Stimulated activated effector memory CD8-positive, alpha-beta T cell treated with anti-CD3 and anti-CD28 coated beads, Interleukin-12 subunit alpha, Interleukin-12 subunit beta, amount 100 ng/mL, for 72 hours (primary cell): ENCODE results near the gene NOS3.

Experiments used
- ATAC-seq: fragments of 150-1000 bp; cut with Tn5 transposase; 2 replicates; pipeline ENCODE4 v1.10.0; 2021
- DNase-seq, 2 donors: peaks; one replicate each; pipeline ENCODE4 v3.0.0; 2021 to 2022; ENCODE audit warnings: low spot score in 2 of 2
- H3K27ac Mint-ChIP-seq: one replicate; pipeline ENCODE4 v1.8.0; 2022; ENCODE audit warnings: mild to moderate bottlenecking, mixed read lengths
- H3K36me3 Mint-ChIP-seq: one replicate; pipeline ENCODE4 v1.8.0; 2022; ENCODE audit warnings: mild to moderate bottlenecking, mixed read lengths
- H3K4me1 Mint-ChIP-seq: one replicate; pipeline ENCODE4 v1.8.0; 2022; ENCODE audit warnings: mixed read lengths
- H3K4me3 Mint-ChIP-seq: one replicate; pipeline ENCODE4 v1.8.0; 2022; ENCODE audit warnings: mild to moderate bottlenecking, mixed read lengths
- H3K9me3 Mint-ChIP-seq: one replicate; pipeline ENCODE4 v1.8.0; 2022; ENCODE audit warnings: mixed read lengths

Gene NOS3

DNA sequence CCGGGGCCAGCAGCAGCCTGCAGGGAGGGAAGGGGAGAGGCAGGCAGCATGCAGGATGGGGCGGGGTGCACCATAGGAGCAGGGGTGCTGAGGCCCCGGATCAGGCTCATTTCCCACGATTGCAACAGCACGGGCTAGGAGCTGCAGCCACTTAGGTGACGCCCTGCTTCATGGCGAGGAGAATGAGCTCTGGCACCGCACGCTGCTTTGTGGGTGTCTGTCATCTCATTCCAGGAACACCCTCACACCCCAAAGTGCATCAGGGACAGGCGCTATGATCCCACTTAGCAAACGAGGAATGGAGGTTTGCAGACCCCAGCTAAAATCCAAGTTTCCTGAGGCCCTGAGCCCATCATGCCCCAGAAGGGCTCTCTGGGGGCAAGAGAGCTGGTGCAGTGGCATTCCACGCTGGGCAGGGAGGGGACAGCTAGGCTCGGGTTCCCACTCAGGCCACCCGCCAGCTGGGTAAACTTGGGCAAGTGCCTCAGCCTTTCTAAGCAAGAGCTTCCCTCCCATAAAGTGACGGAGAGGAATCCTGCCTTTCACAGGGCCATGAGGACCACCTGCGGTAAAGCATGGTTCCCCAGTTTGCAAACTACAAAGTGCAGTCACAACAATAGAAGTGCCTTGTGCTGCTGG, 22.0 kb upstream of the NOS3 start:
- DNase-seq (no peak), ATAC-seq (no peak)
- Mint-ChIP-seq H3K36me3 (no peaks in the 10 kb centered on the region), H3K27ac (no peak overlapping the region), H3K4me1 (no peaks in the 10 kb centered on the region), H3K4me3 (no peak overlapping the region), H3K9me3 (no peaks in the 10 kb centered on the region)

DNA sequence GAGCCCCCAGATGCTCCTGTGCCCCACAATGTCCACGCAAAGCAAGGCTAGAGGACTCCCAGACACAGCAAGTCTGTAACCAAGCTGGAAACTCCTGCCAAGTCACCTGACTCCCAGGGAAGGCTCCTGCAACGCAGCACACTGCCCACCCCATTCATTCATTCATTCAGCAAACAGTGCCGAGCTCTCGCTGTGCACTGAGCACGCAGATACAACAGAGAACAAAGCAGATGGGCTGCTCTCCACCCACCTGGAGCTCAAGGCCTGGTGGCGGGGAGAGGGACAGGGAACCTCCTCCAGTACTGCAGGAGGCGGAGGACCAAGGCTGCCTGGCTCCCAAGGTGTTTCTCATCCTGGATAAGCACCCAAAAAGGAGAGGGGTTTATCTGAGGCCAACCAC, 21.3 kb upstream of the NOS3 start:
- H3K27ac Mint-ChIP-seq = no peak overlapping the region
- H3K4me3 Mint-ChIP-seq = no peak overlapping the region
- ATAC-seq = no peak
- peaks cover 5% of the 10 kb centered on the region for H3K4me1 Mint-ChIP-seq
- no peak for DNase-seq
- H3K9me3 Mint-ChIP-seq = no peaks in the 10 kb centered on the region
- H3K36me3 Mint-ChIP-seq = no peaks in the 10 kb centered on the region

GRCh38 chr7:150970424-150970823, 20.4 kb upstream of the NOS3 start:
- ATAC-seq (no peak), DNase-seq (no peak)
- Mint-ChIP-seq H3K4me3 (no peak overlapping the region), H3K9me3 (no peaks in the 10 kb centered on the region), H3K36me3 (no peaks in the 10 kb centered on the region), H3K4me1 (peaks cover 13% of the 10 kb centered on the region), H3K27ac (no peak overlapping the region)

DNA sequence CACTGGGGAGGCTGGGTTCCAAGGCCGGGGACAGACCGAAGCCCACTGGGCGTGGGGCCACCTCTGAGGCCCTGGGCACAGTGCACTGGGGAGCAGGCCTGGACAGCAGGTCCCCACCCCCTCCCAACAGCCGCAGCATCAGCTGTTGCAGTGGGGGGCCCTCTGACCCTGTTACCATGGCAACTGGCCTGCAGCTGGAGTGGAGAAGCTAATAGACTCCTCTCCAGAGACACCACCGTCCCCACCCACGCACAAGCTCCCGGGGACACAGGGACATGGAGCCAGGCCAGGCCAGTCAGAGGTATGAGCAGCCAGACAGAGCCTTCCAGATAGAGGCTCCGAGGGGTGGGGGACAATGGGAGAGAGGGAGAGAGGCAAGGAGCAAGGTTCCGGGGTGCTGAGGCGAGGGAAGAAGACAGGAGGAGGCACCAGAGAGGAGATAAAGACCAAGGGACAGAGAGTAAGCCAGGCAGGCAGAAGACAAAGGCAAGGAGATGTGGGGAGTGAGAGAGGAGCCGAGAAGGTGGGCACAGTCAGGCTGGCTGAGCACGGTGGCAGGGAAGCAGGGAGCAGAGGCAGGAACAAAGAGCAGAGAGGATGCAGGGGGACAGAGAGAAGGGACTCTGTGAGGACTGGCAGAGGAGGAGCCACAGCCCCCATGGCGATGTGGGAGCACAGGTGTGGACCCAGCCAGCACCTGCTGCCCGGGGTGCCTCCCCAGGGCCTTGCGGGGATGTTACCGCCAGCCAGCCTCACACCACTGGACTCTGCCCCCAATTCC, 19.4 kb upstream of the NOS3 start:
- no peak overlapping the region for H3K4me3 Mint-ChIP-seq
- no peaks in the 10 kb centered on the region for H3K36me3 Mint-ChIP-seq
- H3K9me3 Mint-ChIP-seq = no peaks in the 10 kb centered on the region
- H3K27ac Mint-ChIP-seq = no peak overlapping the region
- peaks cover 19% of the 10 kb centered on the region for H3K4me1 Mint-ChIP-seq
- DNase-seq (no peak), ATAC-seq (no peak)

- H3K36me3 Mint-ChIP-seq = no peaks in the 10 kb centered on the region
- DNase-seq = no peak
- no peak for ATAC-seq
- no peaks in the 10 kb centered on the region for H3K9me3 Mint-ChIP-seq
- H3K4me1 Mint-ChIP-seq = peaks cover 25% of the 10 kb centered on the region
- H3K27ac Mint-ChIP-seq = no peak overlapping the region
- no peak overlapping the region for H3K4me3 Mint-ChIP-seq
Measured at GRCh38 chr7:150972023-150972468, 18.8 kb upstream of the NOS3 start.

- Mint-ChIP-seq H3K9me3 (no peaks in the 10 kb centered on the region), H3K4me1 (peaks cover 29% of the 10 kb centered on the region), H3K27ac (no peak overlapping the region), H3K4me3 (no peak overlapping the region), H3K36me3 (no peaks in the 10 kb centered on the region)
- DNase-seq (no peak), ATAC-seq (no peak)
Measured at GRCh38 chr7:150972741-150973140, 18.1 kb upstream of the NOS3 start.

GRCh38 chr7:150973571-150974451, 17.0 kb upstream of the NOS3 start:
- Mint-ChIP-seq H3K9me3 (no peaks in the 10 kb centered on the region), H3K4me1 (peaks cover 35% of the 10 kb centered on the region), H3K27ac (no peak overlapping the region), H3K36me3 (no peaks in the 10 kb centered on the region), H3K4me3 (peak overlapping the region; percentile 78)
- ATAC-seq (no peak), DNase-seq (no peak)

DNA sequence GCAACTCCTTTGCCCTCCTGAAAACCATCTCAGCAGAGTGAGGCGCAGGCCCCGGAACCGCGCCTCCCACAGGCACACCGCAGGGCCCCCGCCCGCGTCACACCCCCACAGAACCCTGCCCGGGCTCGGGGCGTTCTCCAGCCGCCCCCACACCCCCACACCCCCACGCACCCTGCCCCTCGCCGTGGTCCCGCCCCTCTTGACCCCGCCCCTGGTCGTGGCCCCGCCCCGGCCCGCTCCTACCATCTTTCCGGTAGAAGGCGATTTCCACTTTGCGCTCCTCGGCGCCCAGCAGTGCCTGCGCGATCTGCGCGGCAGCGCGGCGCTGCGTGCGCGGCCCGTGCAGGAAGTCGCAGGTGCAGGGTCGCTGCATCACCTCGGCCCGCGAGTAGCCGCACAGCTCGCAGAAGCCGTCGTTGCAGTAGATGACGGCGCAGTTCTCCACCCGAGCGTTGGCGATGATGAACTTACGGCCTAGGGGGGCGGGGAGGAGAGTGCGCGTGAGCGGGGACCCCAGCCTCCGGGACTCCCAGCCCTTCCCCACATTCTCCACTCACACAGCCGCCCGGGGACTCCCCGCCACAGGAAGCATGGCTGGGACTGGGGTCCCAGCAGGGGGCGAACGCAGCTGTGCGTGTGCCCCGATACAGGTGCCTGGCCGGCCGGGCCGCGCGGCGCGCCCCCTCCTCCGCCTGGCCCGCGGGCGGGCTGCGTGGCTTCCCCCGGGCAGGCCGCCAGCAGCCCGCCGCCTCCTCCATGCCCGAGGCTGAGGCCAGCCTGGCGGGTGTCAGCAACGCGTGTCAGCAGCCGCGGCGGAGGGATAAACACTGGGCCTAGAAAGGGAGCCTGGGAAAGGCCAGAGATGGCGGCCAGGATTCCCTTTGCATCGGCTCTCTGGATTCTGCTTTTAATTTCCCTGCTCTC, 16.1 kb upstream of the NOS3 start:
- H3K4me3 Mint-ChIP-seq = peak overlapping the region; percentile 78
- no peaks in the 10 kb centered on the region for H3K36me3 Mint-ChIP-seq
- peak; percentile 78 for ATAC-seq
- H3K9me3 Mint-ChIP-seq = no peaks in the 10 kb centered on the region
- peaks cover 38% of the 10 kb centered on the region for H3K4me1 Mint-ChIP-seq
- DNase-seq = peak; percentile 55 to 78
- H3K27ac Mint-ChIP-seq = no peak overlapping the region

DNA sequence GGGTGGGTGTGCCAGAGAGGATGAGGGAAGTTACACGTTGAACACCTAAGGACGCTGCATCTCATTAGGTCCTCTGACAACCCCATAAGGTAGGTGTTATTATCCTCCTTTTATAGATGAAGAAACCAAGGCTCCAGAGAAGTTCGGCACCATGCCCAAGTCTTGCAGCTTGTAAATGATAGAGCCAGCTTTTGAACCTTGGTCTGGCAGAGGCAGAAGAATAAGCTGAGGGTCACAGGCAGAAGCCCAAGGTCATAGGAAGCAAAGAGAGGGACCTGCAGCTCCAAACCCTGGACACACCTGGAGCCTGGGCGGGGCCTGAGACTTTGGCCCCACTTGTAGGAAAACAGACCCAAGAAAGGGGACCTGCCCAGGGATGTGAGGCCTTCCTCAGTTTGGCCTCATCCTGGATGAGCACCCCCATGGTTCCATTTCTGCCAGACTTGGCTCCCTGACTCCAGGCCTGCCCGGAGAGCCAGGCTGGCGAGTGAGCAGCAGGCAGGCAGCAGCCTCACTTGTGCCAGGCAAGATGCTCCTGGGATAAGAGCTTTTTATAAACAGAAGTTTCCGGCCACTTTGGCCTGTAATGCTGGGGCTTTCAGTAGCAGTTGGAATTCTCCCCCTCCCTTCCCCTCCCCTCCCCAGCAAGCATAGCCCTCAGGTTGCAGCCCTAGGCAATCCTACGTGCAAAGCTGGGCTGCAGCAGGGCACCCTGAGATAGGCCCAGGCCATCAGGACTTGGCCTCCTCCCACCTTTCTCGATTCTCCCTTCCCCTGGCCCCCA, 15.1 kb upstream of the NOS3 start:
- ATAC-seq = no peak
- Mint-ChIP-seq H3K9me3 (no peaks in the 10 kb centered on the region), H3K4me1 (peaks cover 38% of the 10 kb centered on the region), H3K27ac (no peak overlapping the region), H3K36me3 (no peaks in the 10 kb centered on the region), H3K4me3 (peak overlapping the region; percentile 78)
- no peak for DNase-seq

DNA sequence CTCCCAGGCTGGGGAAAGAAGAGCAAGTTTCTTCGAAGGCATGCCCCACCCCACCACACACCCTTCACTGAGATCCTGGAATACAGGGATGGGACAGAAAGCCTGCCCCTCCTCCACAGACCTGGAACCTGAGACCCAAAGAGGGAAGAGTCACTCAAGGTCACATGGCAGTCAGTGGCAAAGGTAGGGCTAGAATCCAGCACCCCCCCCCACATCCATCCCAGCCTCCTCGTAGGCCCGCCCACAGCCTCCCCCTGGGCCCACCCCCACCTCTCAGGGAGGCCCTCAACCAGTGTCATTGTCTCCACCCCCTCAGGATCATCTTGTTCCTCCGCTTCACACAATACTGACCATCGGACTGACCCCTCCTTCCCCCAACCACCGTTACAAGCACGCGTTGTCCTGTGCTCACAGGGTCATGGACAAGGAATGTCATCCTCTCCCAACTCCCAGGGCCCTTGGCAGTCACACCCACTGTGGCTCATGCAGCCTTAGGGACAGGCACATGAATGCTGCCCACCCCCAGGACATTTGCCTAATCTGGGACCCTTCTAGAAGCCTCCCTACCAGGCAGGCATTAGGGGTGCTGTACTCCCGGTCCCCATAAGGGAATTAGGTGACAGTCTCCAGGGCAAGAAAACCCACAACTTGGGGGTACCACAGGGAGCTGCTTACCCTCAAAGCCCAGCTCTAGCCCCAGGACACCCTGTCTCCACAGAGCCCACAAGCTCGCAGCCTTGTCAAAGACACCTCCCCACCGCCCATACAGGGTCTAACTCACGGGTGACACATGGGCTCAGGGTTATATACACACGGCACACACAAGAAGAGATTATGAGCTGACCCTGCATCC, 14.1 kb upstream of the NOS3 start:
- peaks cover 38% of the 10 kb centered on the region for H3K4me1 Mint-ChIP-seq
- H3K9me3 Mint-ChIP-seq = no peaks in the 10 kb centered on the region
- no peak overlapping the region for H3K27ac Mint-ChIP-seq
- peak overlapping the region; percentile 64 for H3K4me3 Mint-ChIP-seq
- ATAC-seq (no peak), DNase-seq (no peak)
- no peaks in the 10 kb centered on the region for H3K36me3 Mint-ChIP-seq

DNA sequence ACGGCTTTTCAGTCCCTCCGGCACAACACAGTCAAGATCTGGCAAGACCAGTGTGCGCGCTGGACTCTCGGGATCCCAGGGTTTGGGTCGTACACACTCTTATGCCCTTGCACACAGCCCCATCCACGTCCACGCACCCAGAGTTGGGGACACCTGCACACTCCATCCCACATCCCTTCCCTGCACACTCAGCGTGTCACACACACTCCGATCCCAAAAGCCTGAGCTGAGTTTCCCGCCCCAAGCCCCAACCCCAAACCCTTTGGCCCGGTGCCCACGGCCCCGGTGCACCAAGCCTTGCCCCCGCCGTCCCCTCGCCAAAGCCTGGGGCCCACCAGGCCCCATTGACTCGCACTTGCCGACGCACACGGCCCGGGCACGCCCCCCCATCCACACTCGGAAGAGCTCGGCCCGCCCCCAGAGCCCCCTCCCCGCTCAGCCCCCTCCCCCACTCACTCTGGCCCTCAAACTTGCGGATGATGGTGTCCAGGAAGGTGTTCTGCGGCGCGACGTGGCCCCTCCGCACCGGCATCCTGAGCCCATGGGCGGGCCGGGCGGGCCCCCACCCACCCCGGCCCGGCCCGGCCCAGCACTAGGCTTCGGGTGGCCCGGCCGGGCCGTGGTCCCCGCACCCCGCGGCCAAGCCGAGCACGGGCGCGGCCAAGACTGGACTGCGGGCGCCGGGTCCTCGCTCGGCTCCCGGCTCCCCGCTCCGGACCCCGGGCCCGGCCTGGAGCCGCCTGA, 13.3 kb upstream of the NOS3 start:
- peaks cover 38% of the 10 kb centered on the region for H3K4me1 Mint-ChIP-seq
- DNase-seq (no peak), ATAC-seq (no peak)
- no peaks in the 10 kb centered on the region for H3K36me3 Mint-ChIP-seq
- H3K4me3 Mint-ChIP-seq = peak overlapping the region; percentile 64
- H3K9me3 Mint-ChIP-seq = no peaks in the 10 kb centered on the region
- no peak overlapping the region for H3K27ac Mint-ChIP-seq

DNA sequence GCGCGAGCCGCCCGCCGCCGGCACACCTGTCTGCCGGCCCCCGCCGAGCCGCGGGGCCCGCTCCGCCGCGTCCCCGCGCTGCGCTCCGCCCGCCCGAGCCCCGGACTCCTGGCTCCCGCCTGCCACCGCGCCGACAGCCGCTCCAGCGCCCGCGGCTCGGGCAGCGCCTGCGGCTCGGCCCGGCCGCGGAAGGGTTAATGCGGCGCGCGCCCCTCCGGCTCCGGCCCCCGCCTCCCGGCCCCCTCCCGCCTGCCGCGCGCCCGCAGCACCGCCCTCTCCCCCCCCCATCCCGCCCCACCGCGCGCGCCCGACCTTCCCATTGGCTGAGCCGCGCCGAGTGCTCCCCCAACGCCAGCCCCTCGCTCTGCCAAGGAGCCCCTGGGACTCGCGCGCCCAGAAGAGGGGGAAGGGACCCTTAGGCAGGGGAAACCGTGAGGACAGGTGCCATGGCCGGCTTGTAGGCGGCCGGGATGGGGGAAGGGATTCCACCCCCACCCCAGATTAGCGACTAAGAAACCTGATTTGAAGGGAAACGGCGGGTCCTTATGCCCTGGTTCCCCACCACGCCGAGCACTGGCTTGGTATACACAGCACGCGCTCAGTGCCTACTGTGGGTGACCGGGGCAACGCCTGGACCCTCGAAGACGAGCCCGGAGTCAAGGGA, 12.6 kb upstream of the NOS3 start, which contains the start of gene KCNH2:
KCNH2 (minus strand) TSS at position 196 of the 664 bp plus-strand sequence. CDS start 408 bp downstream, outside the sequence.
- Mint-ChIP-seq H3K27ac (no peak within 1 kb of the TSS), H3K4me1 (peaks cover 38% of the 10 kb centered on the region), H3K4me3 (peak within 1 kb of the TSS; percentile 67), H3K36me3 (no peaks in the 10 kb centered on the region), H3K9me3 (no peaks in the 10 kb centered on the region)
- no peak for DNase-seq
- ATAC-seq = no peak
